ENCODE data around the gene OR4A15.

The OR4A15 gene

GRCh38 chr11:55367674-55368073 lies at the start of gene OR4A15:
Gene OR4A15 (plus strand): TSS chr11:55367974. CDS start chr11:55367974, 0 bp downstream.
- no peak for DNase-seq (ENCODE audit: low spot score)

DNA sequence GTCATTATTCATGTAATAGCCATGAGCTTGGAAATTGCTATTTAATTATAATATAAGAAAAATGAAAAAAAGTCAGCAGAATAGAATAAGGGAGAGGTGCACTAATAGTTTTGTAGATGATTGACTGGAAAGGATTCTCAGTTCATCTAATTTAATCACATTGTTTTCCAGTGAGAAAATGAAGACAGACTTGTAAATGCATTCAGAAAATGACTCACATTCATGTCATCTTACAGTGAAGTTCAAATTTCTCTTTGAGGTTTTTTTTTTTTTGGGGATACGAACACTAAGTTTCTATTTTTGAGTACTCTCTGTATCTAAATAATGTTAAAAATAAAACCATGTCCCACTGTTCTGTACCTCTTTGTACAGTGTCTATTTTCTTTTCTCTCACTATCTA lies 43.3 kb upstream of the OR4A15 start:
- DNase-seq (ENCODE audit: low spot score) = no peak

GRCh38 chr11:55342901-55343300 lies 24.9 kb upstream of the OR4A15 start, which contains the start of gene OR4A16:
Gene OR4A16 (plus strand): TSS chr11:55343201. CDS start chr11:55343201, 0 bp downstream.
- no peak for DNase-seq (ENCODE audit: low spot score)

- no peak for DNase-seq (ENCODE audit: low spot score)
Observed at GRCh38 chr11:55345306-55345705, 22.5 kb upstream of the OR4A15 start.

DNA sequence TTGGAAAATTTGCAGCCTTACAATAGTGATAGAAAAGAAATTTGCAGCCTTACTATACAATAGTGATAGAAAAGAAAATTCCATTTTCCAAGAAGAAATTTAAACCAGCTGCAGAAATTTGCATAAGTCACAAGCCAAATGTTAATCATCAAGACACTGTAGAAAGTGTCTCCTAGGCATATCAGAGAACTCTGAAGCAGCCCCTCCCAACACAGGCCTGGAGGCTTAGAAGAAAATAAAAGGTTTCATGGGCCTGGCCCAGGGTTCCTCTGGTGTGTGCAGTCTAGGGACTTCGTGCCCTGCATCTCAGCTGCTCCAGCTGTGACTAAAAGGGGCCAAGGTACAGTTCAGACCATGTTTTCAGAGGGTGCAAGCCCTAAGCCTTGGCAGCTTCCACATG lies 18.7 kb upstream of the OR4A15 start:
- no peak for DNase-seq (ENCODE audit: low spot score)

DNA sequence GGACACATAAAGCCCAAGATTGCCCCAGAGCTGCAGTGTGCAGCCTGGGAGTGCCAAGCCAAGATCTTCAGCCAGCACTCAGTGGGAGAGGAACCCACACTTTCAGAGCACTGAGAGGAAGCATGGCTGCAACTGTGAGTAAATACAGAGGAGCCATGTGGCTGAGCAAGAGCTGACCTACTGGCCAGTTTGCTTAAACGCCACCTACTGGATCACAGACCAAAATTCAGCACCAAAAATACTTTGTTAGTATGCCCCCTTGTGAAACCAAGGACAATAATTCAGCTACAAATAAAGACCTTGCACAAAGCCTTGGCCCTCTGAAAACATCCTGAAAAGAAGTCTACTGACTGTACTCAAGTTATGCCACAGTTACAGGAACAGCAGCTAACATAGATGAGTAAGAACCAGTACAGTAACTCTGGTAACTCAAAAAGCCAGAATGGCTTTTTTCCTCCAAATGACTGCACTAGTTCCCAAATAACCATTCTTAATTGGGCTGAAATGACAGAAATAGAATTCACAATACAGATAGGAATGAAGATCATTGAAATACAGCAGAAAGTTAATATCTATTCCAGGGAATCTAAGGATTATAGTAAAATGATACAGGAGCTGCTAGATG lies 10.1 kb upstream of the OR4A15 start:
- no peak for DNase-seq (ENCODE audit: low spot score)

DNA sequence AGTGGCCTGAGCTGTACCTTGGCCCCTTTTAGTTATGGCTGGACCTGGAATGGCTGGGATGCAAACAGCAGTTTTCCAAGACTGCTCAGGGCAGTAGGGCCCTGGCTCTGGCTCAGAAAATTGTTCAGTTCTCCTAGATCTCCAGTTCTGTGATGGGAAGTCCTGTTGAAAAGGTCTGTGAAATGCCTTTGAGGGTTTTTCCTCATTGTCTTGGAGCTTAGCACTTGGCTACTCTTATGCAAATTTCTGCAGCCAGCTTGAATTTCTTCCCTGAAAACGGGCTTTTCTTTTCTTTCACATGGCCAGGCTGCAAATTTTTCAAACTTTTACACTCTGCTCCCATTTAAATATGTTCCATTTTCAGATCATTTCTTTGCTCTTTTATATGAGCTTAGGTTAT lies 33.2 kb downstream of the OR4A15 start:
- DNase-seq (ENCODE audit: low spot score) = no peak

All from GM03348 (cell line).